Fibroblast of mammary gland (primary cell): ENCODE results near the gene TSSC4.

Experiments used
- DNase-seq: peaks from one replicate; pipeline ENCODE4 v3.0.0-alpha.2; 2010; ENCODE audit warnings: low read depth
- H3K4me3 ChIP-seq: 2 replicates; pipeline ENCODE4 v1.5.1; 2011; ENCODE audit warnings: low read depth, mild to moderate bottlenecking, low read length, moderate library complexity; ENCODE audit not compliant: control insufficient read depth
- TF ChIP-seq, protein P1 (sequence below): conservative IDR thresholded peaks from 2 replicates; pipeline ENCODE4 v1.5.1; 2011; ENCODE audit warnings: low read depth, low read length, inconsistent platforms; ENCODE audit not compliant: control insufficient read depth, insufficient read depth

TSSC4 gene

DNA sequence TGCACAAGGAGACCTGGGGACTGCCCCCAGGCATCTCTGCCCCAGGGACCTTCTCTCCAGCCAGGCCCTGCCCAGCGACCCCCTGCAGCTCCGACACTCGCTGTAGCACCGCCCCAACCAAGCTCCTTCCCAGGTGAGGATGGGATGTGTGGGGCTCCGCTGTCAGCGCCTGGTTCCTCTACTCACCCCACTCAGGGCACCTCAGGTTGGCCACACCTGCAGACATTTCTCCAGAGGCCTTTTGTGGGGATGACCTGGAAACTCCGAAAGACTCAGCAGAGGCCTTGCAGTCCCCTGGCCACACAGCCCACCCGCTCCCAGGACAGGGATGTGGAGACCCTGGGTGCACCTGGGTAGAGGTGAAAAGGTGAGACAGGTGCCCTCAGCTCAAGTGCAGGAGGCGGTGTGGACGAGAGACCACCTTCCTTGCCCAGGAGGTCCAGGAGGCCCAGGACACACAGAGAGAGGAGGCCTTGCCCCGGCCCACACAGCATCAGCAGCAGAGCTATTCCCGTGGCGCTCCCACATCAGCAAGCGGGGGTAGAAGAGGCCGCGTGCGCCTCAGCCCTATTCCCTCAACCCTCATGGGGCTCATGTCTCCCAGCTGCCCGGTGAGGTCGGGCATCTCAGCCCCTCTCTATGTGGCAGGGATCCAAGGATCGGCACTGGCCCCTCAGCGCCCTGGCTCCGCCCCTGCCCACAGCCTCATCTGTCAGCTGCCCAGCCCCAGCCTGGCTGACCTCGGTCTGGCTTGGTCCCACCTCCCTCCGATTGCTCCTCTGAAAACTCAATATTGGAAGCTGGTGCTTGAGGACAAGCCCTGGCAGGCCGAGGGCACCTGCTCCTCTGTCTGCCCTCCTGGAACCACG is 22.8 kb downstream of the TSSC4 start:
- TF ChIP-seq, protein P1, sequence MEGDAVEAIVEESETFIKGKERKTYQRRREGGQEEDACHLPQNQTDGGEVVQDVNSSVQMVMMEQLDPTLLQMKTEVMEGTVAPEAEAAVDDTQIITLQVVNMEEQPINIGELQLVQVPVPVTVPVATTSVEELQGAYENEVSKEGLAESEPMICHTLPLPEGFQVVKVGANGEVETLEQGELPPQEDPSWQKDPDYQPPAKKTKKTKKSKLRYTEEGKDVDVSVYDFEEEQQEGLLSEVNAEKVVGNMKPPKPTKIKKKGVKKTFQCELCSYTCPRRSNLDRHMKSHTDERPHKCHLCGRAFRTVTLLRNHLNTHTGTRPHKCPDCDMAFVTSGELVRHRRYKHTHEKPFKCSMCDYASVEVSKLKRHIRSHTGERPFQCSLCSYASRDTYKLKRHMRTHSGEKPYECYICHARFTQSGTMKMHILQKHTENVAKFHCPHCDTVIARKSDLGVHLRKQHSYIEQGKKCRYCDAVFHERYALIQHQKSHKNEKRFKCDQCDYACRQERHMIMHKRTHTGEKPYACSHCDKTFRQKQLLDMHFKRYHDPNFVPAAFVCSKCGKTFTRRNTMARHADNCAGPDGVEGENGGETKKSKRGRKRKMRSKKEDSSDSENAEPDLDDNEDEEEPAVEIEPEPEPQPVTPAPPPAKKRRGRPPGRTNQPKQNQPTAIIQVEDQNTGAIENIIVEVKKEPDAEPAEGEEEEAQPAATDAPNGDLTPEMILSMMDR: no peak
- no peak for DNase-seq
- H3K4me3 ChIP-seq: no peak overlapping the region

- no peak overlapping the region for H3K4me3 ChIP-seq
- no peak for DNase-seq
- TF ChIP-seq, protein P1: no peak
Measured at GRCh38 chr11:2424811-2425495, 24.4 kb downstream of the TSSC4 start.

DNA sequence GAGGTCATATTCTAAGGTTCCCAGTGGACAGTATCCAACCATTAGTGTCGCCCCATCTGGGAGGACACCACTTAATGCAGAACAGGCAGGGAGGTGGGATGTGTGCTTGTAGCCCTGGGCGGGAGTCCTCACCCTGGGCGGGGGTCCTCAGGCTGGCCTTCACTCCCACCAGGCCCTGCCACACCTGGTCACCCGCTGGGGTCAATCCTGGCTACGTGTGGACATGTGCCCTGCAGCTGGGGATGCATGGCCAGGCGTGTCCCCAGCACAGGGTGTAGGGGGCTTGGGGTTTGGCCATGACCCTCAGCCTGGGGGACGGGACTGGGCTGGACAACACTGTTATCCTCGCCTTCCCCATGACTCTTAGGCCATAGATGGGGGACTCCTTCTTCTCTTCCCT is 25.0 kb downstream of the TSSC4 start:
- no peak for DNase-seq
- TF ChIP-seq, protein P1: no peak
- no peak overlapping the region for H3K4me3 ChIP-seq

- no peak for DNase-seq
- H3K4me3 ChIP-seq: no peak overlapping the region
- TF ChIP-seq, protein P1: no peak
Measured at GRCh38 chr11:2426221-2426620, 25.7 kb downstream of the TSSC4 start.

GRCh38 chr11:2426826-2427521 is 26.4 kb downstream of the TSSC4 start:
- no peak overlapping the region for H3K4me3 ChIP-seq
- DNase-seq: no peak
- TF ChIP-seq, protein P1: no peak

GRCh38 chr11:2427721-2428321 is 27.3 kb downstream of the TSSC4 start:
- no peak for DNase-seq
- no peak overlapping the region for H3K4me3 ChIP-seq
- TF ChIP-seq, protein P1: no peak
